ENCODE measurements around the gene PGLYRP3.

DNA sequence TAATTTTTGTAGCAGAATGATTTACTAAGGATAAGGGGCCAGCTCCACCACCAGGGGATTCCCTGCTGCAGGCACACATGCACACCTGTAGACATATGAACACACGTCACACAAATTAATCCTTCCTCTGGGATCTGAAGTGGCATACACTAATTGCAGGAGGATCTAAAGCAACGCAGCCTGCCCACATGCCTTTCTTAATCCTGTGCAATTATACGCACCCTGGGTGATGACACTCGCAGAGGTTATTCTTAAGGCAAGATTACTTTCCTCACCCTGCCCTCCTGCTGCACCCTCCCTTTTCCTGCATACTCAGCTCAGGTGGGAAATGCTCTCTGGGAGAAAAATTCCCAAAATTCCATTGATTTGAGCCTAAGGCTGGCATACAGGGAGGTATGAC, 60.8 kb downstream of the PGLYRP3 start:
- TF ChIP-seq, protein P1, sequence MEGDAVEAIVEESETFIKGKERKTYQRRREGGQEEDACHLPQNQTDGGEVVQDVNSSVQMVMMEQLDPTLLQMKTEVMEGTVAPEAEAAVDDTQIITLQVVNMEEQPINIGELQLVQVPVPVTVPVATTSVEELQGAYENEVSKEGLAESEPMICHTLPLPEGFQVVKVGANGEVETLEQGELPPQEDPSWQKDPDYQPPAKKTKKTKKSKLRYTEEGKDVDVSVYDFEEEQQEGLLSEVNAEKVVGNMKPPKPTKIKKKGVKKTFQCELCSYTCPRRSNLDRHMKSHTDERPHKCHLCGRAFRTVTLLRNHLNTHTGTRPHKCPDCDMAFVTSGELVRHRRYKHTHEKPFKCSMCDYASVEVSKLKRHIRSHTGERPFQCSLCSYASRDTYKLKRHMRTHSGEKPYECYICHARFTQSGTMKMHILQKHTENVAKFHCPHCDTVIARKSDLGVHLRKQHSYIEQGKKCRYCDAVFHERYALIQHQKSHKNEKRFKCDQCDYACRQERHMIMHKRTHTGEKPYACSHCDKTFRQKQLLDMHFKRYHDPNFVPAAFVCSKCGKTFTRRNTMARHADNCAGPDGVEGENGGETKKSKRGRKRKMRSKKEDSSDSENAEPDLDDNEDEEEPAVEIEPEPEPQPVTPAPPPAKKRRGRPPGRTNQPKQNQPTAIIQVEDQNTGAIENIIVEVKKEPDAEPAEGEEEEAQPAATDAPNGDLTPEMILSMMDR (IDR thresholded peaks at IDR 0.05): no peak
- TF ChIP-seq POLR2A (IDR thresholded peaks at IDR 0.05) (no peak), EP300 (IDR thresholded peaks at IDR 0.05) (no peak)

All from tibial nerve (tissue), 4 donors.